GM19023 (cell line): Measurements from ENCODE around the gene LYAR.

ENCODE experiments used
- ATAC-seq: cut with Tn5 transposase; IDR thresholded peaks from one replicate; pipeline ENCODE4 v1.9.1; 2021; ENCODE audit warnings: mild to moderate bottlenecking, moderate library complexity; ENCODE audit not compliant: unreplicated experiment

LYAR gene

GRCh38 chr4:4317496-4318232, 27.7 kb upstream of the LYAR start:
- no peak for ATAC-seq

GRCh38 chr4:4316150-4316495, 26.2 kb upstream of the LYAR start:
- no peak for ATAC-seq

GRCh38 chr4:4315461-4316149, 25.7 kb upstream of the LYAR start:
- ATAC-seq: no peak

- ATAC-seq: no peak
These were observed 21.2 kb upstream of the LYAR start for GRCh38 chr4:4311193-4311592.

GRCh38 chr4:4308800-4309441, 19.0 kb upstream of the LYAR start:
- ATAC-seq: no peak

- ATAC-seq: no peak
These were observed 17.0 kb upstream of the LYAR start for GRCh38 chr4:4306920-4307319.

GRCh38 chr4:4302416-4302815, 12.5 kb upstream of the LYAR start:
- ATAC-seq: no peak

GRCh38 chr4:4302001-4302400, 12.0 kb upstream of the LYAR start:
- no peak for ATAC-seq

- no peak for ATAC-seq
These were observed 9.1 kb upstream of the LYAR start for GRCh38 chr4:4299006-4299405.

GRCh38 chr4:4296283-4296846, 6.4 kb upstream of the LYAR start:
- ATAC-seq: no peak

GRCh38 chr4:4293279-4293678, 3.3 kb upstream of the LYAR start:
- ATAC-seq: no peak

- peak; percentile 17 for ATAC-seq
These were observed 385 bp downstream of the LYAR start for GRCh38 chr4:4289597-4289940.

- no peak for ATAC-seq
These were observed 899 bp downstream of the LYAR start for GRCh38 chr4:4289055-4289454.

- ATAC-seq: no peak
These were observed 1.9 kb downstream of the LYAR start for GRCh38 chr4:4288098-4288497.

GRCh38 chr4:4284827-4285618, 4.9 kb downstream of the LYAR start:
- ATAC-seq: no peak

- ATAC-seq: no peak
These were observed 8.2 kb downstream of the LYAR start for GRCh38 chr4:4281787-4282186.

GRCh38 chr4:4277531-4277930, 12.4 kb downstream of the LYAR start:
- ATAC-seq: no peak

GRCh38 chr4:4274226-4274625, 15.7 kb downstream of the LYAR start:
- no peak for ATAC-seq

GRCh38 chr4:4271912-4272311, 18.0 kb downstream of the LYAR start:
- no peak for ATAC-seq

GRCh38 chr4:4270529-4270928, 19.4 kb downstream of the LYAR start:
- ATAC-seq: no peak

- no peak for ATAC-seq
These were observed 20.1 kb downstream of the LYAR start for GRCh38 chr4:4269856-4270255.
